ENCODE data around the gene UTS2B. TPM values are rescaled to one million over a fixed set of nuclear protein-coding genes. Genes with fewer than 3 reads are reported as not detected.

Gene UTS2B
- total and polyA plus RNA-seq, 2 experiments from 2014 or later = 0.21 TPM; not detected in 1

DNA sequence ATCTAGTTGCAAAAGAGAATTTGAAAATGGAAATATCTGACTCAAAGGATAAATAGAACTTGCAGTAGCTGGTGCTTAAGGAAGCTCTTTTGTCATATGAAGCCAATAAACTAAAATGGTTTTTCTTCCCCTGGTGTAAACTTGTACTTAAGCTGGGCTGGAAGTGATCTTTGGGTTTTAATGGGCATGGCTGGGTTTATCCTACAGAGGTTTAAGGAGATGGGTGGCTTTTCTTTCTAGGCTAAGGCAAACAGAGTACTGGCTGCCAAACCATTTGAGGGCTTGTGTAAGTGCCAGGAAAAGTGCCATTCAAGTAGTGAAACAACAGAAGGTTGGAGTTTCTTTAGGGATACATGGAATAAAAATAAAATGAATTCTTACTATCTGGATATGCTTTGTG lies 12.1 kb upstream of the UTS2B start (continued):
- TF ChIP-seq, protein P1, sequence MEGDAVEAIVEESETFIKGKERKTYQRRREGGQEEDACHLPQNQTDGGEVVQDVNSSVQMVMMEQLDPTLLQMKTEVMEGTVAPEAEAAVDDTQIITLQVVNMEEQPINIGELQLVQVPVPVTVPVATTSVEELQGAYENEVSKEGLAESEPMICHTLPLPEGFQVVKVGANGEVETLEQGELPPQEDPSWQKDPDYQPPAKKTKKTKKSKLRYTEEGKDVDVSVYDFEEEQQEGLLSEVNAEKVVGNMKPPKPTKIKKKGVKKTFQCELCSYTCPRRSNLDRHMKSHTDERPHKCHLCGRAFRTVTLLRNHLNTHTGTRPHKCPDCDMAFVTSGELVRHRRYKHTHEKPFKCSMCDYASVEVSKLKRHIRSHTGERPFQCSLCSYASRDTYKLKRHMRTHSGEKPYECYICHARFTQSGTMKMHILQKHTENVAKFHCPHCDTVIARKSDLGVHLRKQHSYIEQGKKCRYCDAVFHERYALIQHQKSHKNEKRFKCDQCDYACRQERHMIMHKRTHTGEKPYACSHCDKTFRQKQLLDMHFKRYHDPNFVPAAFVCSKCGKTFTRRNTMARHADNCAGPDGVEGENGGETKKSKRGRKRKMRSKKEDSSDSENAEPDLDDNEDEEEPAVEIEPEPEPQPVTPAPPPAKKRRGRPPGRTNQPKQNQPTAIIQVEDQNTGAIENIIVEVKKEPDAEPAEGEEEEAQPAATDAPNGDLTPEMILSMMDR (conservative IDR thresholded peaks at IDR 0.05; ENCODE audit: low read depth in 2 of 2) = no peak
- no peak for TF ChIP-seq CREB1 (CRISPR knock-in tag; IDR thresholded peaks at IDR 0.05; ENCODE audit: low read depth)
- no peak for TF ChIP-seq ZNF114 (CRISPR knock-in tag; IDR thresholded peaks at IDR 0.05)
- no peak for TF ChIP-seq ETS1 (IDR thresholded peaks at IDR 0.05)

GRCh38 chr3:191342006-191342405 lies 11.7 kb upstream of the UTS2B start:
- Mint-ChIP-seq H3K4me3 (no peak overlapping the region), H3K27me3 (ENCODE audit: insufficient read depth, low read depth, poor library complexity) (no peaks in the 10 kb centered on the region), H3K4me1 (peaks cover 20% of the 10 kb centered on the region), H3K9me3 (no peaks in the 10 kb centered on the region), H3K27ac (no peak overlapping the region), H3K36me3 (ENCODE audit: low read depth) (no peaks in the 10 kb centered on the region)
- no peaks in the 10 kb centered on the region for H4K20me1 ChIP-seq (replicated peaks; ENCODE audit: insufficient read depth)
- H3K79me2 ChIP-seq (replicated peaks; ENCODE audit: insufficient read depth) = peaks cover 53% of the 10 kb centered on the region
- H3K4me3 ChIP-seq = no peak overlapping the region
- no peak for DNase-seq (ENCODE audit: low spot score)
- no peaks in the 10 kb centered on the region for H3K4me1 ChIP-seq (ENCODE audit: insufficient read depth)
- H3K9me2 ChIP-seq (ENCODE audit: insufficient read depth) = 0 out of 2 replicates have a peak, but pooled peaks cover 3% of the 10 kb centered on the region
- ATAC-seq = no peak
- H2AFZ ChIP-seq = no peak overlapping the region
- no peaks in the 10 kb centered on the region for H3K27me3 ChIP-seq (ENCODE audit: insufficient read depth)
- H3K4me2 ChIP-seq = no peak overlapping the region
- no peaks in the 10 kb centered on the region for H3F3A ChIP-seq (replicated peaks; ENCODE audit: low read depth)
- no peaks in the 10 kb centered on the region for H3K36me3 ChIP-seq (ENCODE audit: insufficient read depth)
- H3K27ac ChIP-seq (ENCODE audit: low read depth) = no peak overlapping the region
- TF ChIP-seq EZH2phosphoT487 (IDR thresholded peaks at IDR 0.05; ENCODE audit: unreplicated experiment) (no peak), POLR2AphosphoS5 (IDR thresholded peaks at IDR 0.05; ENCODE audit: low read depth) (no peak), STAT1 (IDR thresholded peaks at IDR 0.05; ENCODE audit: unreplicated experiment) (no peak), ZNF331 (CRISPR knock-in tag; IDR thresholded peaks at IDR 0.05; ENCODE audit: low read depth) (no peak), ZNF114 (CRISPR knock-in tag; IDR thresholded peaks at IDR 0.05) (no peak), EZH2 (IDR thresholded peaks at IDR 0.05; ENCODE audit: low read depth, unreplicated experiment) (no peak), NANOG (IDR thresholded peaks at IDR 0.05; ENCODE audit: borderline replicate concordance) (no peak), CREB1 (CRISPR knock-in tag; IDR thresholded peaks at IDR 0.05; ENCODE audit: low read depth) (no peak)
- TF ChIP-seq, protein P2, sequence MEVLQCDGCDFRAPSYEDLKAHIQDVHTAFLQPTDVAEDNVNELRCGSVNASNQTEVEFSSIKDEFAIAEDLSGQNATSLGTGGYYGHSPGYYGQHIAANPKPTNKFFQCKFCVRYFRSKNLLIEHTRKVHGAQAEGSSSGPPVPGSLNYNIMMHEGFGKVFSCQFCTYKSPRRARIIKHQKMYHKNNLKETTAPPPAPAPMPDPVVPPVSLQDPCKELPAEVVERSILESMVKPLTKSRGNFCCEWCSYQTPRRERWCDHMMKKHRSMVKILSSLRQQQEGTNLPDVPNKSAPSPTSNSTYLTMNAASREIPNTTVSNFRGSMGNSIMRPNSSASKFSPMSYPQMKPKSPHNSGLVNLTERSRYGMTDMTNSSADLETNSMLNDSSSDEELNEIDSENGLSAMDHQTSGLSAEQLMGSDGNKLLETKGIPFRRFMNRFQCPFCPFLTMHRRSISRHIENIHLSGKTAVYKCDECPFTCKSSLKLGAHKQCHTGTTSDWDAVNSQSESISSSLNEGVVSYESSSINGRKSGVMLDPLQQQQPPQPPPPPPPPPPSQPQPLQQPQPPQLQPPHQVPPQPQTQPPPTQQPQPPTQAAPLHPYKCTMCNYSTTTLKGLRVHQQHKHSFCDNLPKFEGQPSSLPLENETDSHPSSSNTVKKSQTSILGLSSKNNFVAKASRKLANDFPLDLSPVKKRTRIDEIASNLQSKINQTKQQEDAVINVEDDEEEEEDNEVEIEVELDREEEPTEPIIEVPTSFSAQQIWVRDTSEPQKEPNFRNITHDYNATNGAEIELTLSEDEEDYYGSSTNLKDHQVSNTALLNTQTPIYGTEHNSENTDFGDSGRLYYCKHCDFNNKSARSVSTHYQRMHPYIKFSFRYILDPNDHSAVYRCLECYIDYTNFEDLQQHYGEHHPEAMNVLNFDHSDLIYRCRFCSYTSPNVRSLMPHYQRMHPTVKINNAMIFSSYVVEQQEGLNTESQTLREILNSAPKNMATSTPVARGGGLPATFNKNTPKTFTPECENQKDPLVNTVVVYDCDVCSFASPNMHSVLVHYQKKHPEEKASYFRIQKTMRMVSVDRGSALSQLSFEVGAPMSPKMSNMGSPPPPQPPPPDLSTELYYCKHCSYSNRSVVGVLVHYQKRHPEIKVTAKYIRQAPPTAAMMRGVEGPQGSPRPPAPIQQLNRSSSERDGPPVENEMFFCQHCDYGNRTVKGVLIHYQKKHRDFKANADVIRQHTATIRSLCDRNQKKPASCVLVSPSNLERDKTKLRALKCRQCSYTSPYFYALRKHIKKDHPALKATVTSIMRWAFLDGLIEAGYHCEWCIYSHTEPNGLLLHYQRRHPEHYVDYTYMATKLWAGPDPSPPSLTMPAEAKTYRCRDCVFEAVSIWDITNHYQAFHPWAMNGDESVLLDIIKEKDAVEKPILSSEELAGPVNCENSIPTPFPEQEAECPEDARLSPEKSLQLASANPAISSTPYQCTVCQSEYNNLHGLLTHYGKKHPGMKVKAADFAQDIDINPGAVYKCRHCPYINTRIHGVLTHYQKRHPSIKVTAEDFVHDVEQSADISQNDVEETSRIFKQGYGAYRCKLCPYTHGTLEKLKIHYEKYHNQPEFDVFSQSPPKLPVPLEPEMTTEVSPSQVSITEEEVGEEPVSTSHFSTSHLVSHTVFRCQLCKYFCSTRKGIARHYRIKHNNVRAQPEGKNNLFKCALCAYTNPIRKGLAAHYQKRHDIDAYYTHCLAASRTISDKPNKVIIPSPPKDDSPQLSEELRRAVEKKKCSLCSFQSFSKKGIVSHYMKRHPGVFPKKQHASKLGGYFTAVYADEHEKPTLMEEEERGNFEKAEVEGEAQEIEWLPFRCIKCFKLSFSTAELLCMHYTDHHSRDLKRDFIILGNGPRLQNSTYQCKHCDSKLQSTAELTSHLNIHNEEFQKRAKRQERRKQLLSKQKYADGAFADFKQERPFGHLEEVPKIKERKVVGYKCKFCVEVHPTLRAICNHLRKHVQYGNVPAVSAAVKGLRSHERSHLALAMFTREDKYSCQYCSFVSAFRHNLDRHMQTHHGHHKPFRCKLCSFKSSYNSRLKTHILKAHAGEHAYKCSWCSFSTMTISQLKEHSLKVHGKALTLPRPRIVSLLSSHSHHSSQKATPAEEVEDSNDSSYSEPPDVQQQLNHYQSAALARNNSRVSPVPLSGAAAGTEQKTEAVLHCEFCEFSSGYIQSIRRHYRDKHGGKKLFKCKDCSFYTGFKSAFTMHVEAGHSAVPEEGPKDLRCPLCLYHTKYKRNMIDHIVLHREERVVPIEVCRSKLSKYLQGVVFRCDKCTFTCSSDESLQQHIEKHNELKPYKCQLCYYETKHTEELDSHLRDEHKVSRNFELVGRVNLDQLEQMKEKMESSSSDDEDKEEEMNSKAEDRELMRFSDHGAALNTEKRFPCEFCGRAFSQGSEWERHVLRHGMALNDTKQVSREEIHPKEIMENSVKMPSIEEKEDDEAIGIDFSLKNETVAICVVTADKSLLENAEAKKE (CRISPR knock-in tag; IDR thresholded peaks at IDR 0.05) = no peak
- TF ChIP-seq, protein P1 (conservative IDR thresholded peaks at IDR 0.05; ENCODE audit: low read depth in 2 of 2) = no peak

Data from GM23338 (cell line).